Measurements from ENCODE around the gene SHANK3. TPM values are rescaled to one million over a fixed set of nuclear protein-coding genes. Genes with fewer than 3 reads are reported as not detected.

The SHANK3 gene
- total RNA-seq, 2 experiments from 2014 or later: 0.15 TPM; not detected in 1

DNA sequence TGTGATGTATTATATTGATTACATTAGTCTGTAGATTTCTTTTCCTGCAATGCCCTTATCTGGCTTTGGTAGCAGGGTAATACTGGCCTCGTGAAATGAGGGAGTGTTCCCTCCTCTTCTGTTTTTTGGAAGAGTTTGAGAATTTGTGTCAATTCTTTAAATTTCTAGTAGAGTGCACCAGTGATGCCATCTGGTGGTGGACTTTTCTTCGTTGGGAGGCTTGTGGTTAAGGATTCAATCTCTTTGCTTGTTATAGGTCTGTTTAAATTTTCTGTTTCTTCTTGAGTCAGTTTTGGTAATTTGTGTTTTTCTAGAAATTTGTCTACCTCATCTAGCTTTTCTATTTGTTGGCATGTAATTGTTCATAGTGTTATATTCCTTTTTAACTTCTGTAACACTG, 18.9 kb downstream of the SHANK3 start:
- Histone ChIP-seq H3K4me2 (ENCODE audit: low read length) (no peak overlapping the region), H4K20me1 (ENCODE audit: insufficient read depth, low read length) (no peaks in the 10 kb centered on the region), H2AFZ (ENCODE audit: low read length) (no peak overlapping the region), H3K9me2 (ENCODE audit: insufficient read depth, low read length) (no peaks in the 10 kb centered on the region), H3K27ac (ENCODE audit: low read depth, low read length, poor library complexity, severe bottlenecking) (no peak overlapping the region), H3K4me1 (ENCODE audit: insufficient read depth, low read length, poor library complexity, severe bottlenecking) (peaks cover 7% of the 10 kb centered on the region), H3K9me3 (ENCODE audit: low read length) (no peaks in the 10 kb centered on the region), H3K79me2 (ENCODE audit: insufficient read depth, low read depth, low read length) (no peaks in the 10 kb centered on the region), H3K36me3 (ENCODE audit: insufficient read depth, low read length) (no peaks in the 10 kb centered on the region), H3K4me3 (ENCODE audit: low read depth, low read length, poor library complexity, severe bottlenecking) (no peak overlapping the region)
- ChIA-PET POLR2A (interaction anchor here (0.7 kb wide), 1 partner anchor 415 kb away, joined by 5 read pairs; no protein-coding TSS in a partner anchor), CTCF (ENCODE audit: unreplicated experiment) (no interaction called here)
- no TSS peak for BruUV-seq (replicated peaks)
- TF ChIP-seq CTCF (conservative IDR thresholded peaks at IDR 0.05; ENCODE audit: low read length) (peak; percentile 95), EZH2phosphoT487 (IDR thresholded peaks at IDR 0.05; ENCODE audit: borderline replicate concordance, low read depth, low read length) (no peak)
- intact Hi-C loops (cut with micrococcal nuclease; ENCODE audit: unreplicated experiment): loop anchor here (1.0 to 2.0 kb wide), 2 partner anchors 63 to 147 kb away; partner anchors contain the start of gene ARSA
- peak; percentile 57 for DNase-seq (ENCODE audit: low spot score)

DNA sequence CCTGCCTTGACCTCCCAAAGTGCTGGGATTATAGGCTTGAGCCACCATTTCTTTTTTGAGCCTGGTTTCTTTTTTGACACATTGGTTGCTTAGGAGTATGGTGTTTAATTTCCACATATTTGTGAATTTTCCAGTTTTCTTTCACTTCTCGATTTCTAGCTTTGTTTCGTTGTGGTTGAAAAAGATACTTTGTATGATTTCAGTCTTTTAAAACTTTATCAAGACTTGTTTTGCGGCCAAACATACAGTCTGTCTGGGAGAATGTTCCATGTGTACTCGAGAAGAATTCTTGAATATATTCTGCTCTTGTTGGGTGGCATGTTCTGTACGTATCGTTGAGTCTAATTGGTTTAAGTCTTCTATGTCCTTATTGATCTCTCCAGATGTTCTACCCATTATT, 20.8 kb downstream of the SHANK3 start:
- intact Hi-C loops (cut with micrococcal nuclease; ENCODE audit: unreplicated experiment): no loop called here
- Histone ChIP-seq H3K9me3 (ENCODE audit: low read length) (no peaks in the 10 kb centered on the region), H3K27ac (ENCODE audit: low read depth, low read length, poor library complexity, severe bottlenecking) (no peak overlapping the region), H3K79me2 (ENCODE audit: insufficient read depth, low read depth, low read length) (no peaks in the 10 kb centered on the region), H3K4me3 (ENCODE audit: low read depth, low read length, poor library complexity, severe bottlenecking) (no peak overlapping the region), H3K9me2 (ENCODE audit: insufficient read depth, low read length) (no peaks in the 10 kb centered on the region), H4K20me1 (ENCODE audit: insufficient read depth, low read length) (no peaks in the 10 kb centered on the region), H3K36me3 (ENCODE audit: insufficient read depth, low read length) (no peaks in the 10 kb centered on the region), H2AFZ (ENCODE audit: low read length) (no peak overlapping the region), H3K4me2 (ENCODE audit: low read length) (no peak overlapping the region), H3K4me1 (ENCODE audit: insufficient read depth, low read length, poor library complexity, severe bottlenecking) (no peaks in the 10 kb centered on the region)
- TF ChIP-seq EZH2phosphoT487 (IDR thresholded peaks at IDR 0.05; ENCODE audit: borderline replicate concordance, low read depth, low read length): no peak
- TF ChIP-seq CTCF (conservative IDR thresholded peaks at IDR 0.05; ENCODE audit: low read length): no peak
- ChIA-PET CTCF (ENCODE audit: unreplicated experiment) (no interaction called here), POLR2A (no interaction called here)
- no TSS peak for BruUV-seq (replicated peaks)
- DNase-seq (ENCODE audit: low spot score): no peak

GRCh38 chr22:50694099-50694605, 21.5 kb downstream of the SHANK3 start:
- TF ChIP-seq CTCF (conservative IDR thresholded peaks at IDR 0.05; ENCODE audit: low read length) (peak; percentile 37), EZH2phosphoT487 (IDR thresholded peaks at IDR 0.05; ENCODE audit: borderline replicate concordance, low read depth, low read length) (no peak)
- ChIA-PET POLR2A (no interaction called here), CTCF (ENCODE audit: unreplicated experiment) (interaction anchor here (1.1 kb wide), 1 partner anchor 74 kb away, joined by 4 read pairs; no protein-coding TSS in a partner anchor)
- intact Hi-C loops (cut with micrococcal nuclease; ENCODE audit: unreplicated experiment): no loop called here
- Histone ChIP-seq H3K9me3 (ENCODE audit: low read length) (no peaks in the 10 kb centered on the region), H4K20me1 (ENCODE audit: insufficient read depth, low read length) (no peaks in the 10 kb centered on the region), H3K27ac (ENCODE audit: low read depth, low read length, poor library complexity, severe bottlenecking) (no peak overlapping the region), H3K4me2 (ENCODE audit: low read length) (no peak overlapping the region), H3K9me2 (ENCODE audit: insufficient read depth, low read length) (no peaks in the 10 kb centered on the region), H3K79me2 (ENCODE audit: insufficient read depth, low read depth, low read length) (no peaks in the 10 kb centered on the region), H3K4me3 (ENCODE audit: low read depth, low read length, poor library complexity, severe bottlenecking) (no peak overlapping the region), H2AFZ (ENCODE audit: low read length) (no peak overlapping the region), H3K36me3 (ENCODE audit: insufficient read depth, low read length) (no peaks in the 10 kb centered on the region), H3K4me1 (ENCODE audit: insufficient read depth, low read length, poor library complexity, severe bottlenecking) (no peaks in the 10 kb centered on the region)
- no TSS peak for BruUV-seq (replicated peaks)
- DNase-seq (ENCODE audit: low spot score): no peak

Data from OCI-LY7 (cell line).